GM10248 (cell line): ENCODE data around the gene ZNF750.

ENCODE experiments used
- CTCF ChIA-PET: fragments of 300-600 bp; sonication (Branson Sonifier 250); formaldehyde crosslinking; extraction: SDS; loops from one replicate; lab custom pipeline; 2021; ENCODE audit warnings: antibody characterized with exemption; lab: Yijun Ruan, JAX
- POLR2A ChIA-PET: fragments of 350-650 bp; sonication (Branson Sonifier 250); formaldehyde crosslinking; extraction: SDS; loops from one replicate; lab custom pipeline; 2020; ENCODE audit warnings: antibody characterized with exemption; lab: Yijun Ruan, JAX
- DNase-seq: peaks from one replicate; pipeline ENCODE4 v3.0.0; 2012; ENCODE audit errors: extremely low spot score
- TF ChIP-seq, protein P1 (sequence below): IDR thresholded peaks from 2 replicates; pipeline ENCODE4 v1.5.1; 2012; ENCODE audit warnings: mild to moderate bottlenecking, low read depth; ENCODE audit errors: extremely low read depth, missing control alignments, control extremely low read depth

ZNF750 gene

DNA sequence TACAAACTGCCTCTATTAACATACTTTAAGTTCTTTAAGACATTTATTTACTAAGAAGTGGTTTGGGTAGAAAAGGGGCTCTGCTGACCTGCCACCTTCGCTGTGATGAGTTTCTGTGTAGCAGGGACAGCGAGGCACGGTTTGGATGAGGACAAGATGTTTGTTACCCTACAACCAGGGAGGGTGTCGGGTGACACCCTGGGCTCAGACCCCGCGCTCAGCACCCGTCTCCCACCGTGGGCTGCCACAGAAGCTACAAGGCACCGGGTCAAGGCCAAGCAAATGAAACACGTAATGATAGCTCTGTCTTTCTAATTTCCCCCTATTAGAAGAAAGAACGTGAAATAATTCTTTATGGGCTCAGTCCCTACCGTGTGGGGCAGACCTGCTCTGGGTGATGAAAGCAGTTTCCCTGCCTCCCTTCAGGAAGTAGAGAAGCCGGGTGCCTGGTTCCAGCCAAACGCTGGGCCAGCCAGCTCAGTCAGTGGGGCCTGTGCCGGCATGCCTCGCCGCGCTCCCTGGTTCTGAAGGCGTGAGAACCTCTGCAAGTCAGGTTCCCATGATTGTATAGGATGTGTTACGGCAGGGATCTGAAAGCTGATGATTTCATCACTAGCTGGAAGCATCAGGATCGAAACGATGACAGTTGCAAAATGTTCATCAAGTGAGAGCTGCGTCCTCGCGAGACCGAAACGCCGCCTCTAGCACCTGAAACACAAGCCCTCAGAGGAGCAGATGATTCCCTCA, 3.9 kb downstream of the ZNF750 start:
- no peak for DNase-seq
- ChIA-PET CTCF (interaction anchor here (2.0 to 2.3 kb wide), 2 partner anchors 14 to 15 kb away, joined by 4 to 9 read pairs; no protein-coding TSS in a partner anchor), POLR2A (no interaction called here)
- TF ChIP-seq, protein P1, sequence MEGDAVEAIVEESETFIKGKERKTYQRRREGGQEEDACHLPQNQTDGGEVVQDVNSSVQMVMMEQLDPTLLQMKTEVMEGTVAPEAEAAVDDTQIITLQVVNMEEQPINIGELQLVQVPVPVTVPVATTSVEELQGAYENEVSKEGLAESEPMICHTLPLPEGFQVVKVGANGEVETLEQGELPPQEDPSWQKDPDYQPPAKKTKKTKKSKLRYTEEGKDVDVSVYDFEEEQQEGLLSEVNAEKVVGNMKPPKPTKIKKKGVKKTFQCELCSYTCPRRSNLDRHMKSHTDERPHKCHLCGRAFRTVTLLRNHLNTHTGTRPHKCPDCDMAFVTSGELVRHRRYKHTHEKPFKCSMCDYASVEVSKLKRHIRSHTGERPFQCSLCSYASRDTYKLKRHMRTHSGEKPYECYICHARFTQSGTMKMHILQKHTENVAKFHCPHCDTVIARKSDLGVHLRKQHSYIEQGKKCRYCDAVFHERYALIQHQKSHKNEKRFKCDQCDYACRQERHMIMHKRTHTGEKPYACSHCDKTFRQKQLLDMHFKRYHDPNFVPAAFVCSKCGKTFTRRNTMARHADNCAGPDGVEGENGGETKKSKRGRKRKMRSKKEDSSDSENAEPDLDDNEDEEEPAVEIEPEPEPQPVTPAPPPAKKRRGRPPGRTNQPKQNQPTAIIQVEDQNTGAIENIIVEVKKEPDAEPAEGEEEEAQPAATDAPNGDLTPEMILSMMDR = no peak

GRCh38 chr17:82835122-82835521, 4.7 kb downstream of the ZNF750 start:
- no peak for DNase-seq
- POLR2A ChIA-PET = no interaction called here
- CTCF ChIA-PET = interaction anchor here (1.2 to 2.3 kb wide), 3 partner anchors 8 to 16 kb away, joined by 4 to 9 read pairs (median 5); no protein-coding TSS in a partner anchor
- TF ChIP-seq, protein P1 = no peak

DNA sequence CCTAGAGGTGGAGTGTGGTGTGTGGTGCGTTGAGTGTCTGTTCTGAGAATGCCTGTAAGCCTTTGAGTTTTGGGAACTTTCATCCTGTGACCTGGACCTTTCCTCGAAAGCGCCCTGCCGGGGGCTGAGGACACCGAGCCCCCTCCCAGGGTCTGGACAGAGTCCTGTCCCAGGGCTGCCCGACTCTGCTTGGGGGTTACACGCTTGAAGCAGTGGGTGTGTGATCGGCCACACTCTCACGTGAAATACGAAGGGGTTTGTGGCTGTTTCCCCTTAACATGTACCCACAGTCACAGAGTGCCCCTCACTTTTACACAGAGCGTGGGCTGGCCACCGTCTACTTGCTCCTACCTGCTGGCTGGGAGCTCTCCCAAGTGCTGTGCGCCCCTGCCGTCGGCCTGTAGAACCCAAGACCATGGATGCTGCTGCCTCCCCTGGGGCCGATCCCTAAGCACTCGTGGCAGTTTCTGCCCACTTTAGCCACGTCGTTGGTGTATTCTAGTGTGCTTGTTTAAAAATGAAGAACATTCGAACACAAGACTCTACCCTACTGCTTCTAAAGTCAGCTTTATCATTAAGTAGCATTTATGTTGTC, 6.8 kb downstream of the ZNF750 start:
- CTCF ChIA-PET = interaction anchor here (1.3 kb wide), 1 partner anchor 38 kb away, joined by 5 read pairs; no protein-coding TSS in a partner anchor
- TF ChIP-seq, protein P1 = no peak
- no peak for DNase-seq
- POLR2A ChIA-PET = no interaction called here

DNA sequence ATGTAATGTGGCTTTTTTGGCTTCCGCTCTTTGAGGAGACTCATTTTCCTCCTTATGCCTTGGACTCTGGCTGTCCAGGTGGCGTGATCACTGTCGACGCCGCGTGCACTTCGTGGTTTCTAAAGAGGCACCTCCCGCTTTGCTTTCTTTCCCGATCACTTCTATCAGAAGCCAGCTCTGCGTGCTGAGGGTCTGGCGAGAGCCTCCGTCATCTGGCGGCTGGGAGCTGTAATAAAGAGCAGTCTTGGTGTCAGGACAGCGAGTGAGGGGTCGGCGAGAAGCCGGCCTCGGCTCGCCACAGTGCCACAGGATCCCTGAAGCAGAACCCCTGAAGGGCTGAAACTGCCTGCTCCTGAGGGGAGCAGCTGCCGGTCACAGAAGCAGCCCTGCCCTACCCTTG, 7.4 kb downstream of the ZNF750 start:
- CTCF ChIA-PET = no interaction called here
- POLR2A ChIA-PET = no interaction called here
- TF ChIP-seq, protein P1 = no peak
- DNase-seq = no peak

- no peak for DNase-seq
- TF ChIP-seq, protein P1 = no peak
- ChIA-PET CTCF (no interaction called here), POLR2A (no interaction called here)
These were observed 8.0 kb downstream of the ZNF750 start for GRCh38 chr17:82831818-82832200.

- DNase-seq = no peak
- TF ChIP-seq, protein P1 = no peak
- ChIA-PET POLR2A (no interaction called here), CTCF (no interaction called here)
These were observed 8.6 kb downstream of the ZNF750 start for GRCh38 chr17:82831041-82831817.
